Raji (cell line): ENCODE results near the gene TNK2.

Experiments used
- POLR2A ChIP-seq: IDR thresholded peaks from 2 replicates; pipeline ENCODE4 v1.6.1; 2011; ENCODE audit warnings: low read depth, low read length, control low read depth; ENCODE audit not compliant: insufficient read depth

The TNK2 gene

DNA sequence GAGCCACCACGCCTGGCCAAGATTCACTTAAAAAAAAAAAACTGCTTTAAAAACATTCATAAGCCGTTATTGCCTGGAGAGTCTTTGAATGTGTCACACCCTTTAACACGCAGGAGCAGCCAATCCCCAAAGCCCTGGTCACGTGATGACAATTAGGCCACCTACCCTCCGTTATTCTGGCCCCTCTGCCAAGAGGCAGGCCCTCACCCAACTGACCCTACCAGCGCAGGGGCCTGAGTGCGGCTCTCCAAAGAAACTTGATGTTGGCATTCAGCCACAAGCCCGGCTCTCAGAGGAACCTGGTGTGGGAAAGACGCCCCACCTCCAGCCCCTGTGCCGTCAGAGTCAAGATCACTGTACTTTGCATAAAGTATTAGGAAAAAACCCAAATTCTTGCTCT, 85.1 kb downstream of the TNK2 start:
- TF ChIP-seq POLR2A, result no peak

DNA sequence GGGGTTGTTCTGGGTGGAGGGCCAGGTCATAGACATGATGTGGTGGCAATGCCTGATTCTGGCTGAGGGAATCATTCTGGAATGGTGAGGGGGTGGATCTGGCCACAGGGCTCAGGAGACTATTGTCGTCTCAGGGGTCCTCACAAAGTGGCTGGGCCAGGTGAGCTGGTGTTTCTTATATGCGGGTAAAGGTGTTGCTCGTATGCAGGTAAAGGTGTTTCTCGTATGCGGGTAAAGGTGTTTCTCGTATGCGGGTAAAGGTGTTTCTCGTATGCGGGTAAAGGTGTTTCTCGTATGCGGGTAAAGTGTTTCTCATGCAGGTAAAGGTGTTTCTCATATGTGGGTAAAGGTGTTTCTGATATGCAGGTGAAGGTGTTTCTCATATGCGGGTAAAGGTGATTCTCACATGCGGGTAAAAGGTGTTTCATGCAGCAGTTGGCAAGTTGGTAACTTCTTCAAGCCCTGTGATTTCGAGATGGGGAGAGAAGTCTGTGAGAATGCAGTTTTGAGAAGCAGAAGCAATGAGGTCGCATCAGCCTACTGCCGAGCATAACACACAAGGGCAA, 86.1 kb downstream of the TNK2 start:
- no peak for TF ChIP-seq POLR2A

DNA sequence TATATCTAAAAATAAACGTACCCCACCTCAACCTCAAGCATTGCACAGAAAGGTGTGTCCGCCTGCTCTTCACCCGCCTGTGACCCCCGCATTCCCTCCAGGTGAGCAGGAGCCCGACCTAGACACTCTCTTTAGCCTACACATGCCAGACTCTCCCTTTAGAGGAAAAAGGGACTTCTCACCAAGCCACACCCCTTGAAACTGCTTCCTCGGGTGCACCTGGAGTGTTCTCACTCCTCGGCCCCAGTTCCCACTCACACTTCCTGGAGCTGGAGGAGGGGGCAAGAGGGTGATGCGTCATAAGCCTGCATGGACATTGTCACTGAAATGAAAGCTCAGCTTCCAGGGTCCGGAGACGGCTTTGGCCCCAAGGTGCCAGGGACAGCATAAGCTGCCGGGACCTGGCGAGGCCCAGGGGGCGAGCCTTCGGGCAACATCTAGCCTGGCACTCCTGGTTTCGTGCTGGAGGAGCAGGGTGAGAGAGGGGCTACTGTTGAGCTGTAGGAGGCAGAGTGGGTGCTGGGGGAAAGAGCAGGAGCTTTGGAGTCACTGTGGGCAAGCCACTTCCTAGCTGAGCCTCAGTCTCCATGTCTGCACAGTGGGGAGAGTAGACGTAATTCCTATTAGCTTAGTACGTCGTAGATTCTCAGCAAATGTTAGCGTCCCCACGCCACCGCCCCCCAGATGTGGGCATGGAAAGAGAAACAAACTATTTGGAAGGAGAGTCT, 86.8 kb downstream of the TNK2 start:
- TF ChIP-seq POLR2A, result no peak

DNA sequence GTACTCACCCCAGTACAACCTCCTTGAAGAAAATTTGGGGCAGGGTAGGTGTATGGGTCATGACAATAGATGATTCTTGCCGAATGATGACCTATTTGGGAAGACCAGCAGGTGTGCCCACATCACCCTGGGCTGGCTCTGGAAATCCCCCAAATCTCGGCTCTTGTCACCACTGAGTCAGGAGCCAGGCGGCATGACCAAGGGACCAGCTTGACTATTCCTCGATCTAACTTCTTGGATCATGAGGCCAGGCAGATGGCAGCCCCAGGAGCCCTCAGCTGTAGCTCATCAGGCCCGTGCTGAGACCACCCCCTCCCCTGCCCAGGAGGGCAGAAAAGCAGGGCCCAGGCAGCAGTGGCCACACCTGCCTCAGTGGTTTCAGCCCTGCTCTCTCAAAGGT, 87.5 kb downstream of the TNK2 start:
- no peak for TF ChIP-seq POLR2A

DNA sequence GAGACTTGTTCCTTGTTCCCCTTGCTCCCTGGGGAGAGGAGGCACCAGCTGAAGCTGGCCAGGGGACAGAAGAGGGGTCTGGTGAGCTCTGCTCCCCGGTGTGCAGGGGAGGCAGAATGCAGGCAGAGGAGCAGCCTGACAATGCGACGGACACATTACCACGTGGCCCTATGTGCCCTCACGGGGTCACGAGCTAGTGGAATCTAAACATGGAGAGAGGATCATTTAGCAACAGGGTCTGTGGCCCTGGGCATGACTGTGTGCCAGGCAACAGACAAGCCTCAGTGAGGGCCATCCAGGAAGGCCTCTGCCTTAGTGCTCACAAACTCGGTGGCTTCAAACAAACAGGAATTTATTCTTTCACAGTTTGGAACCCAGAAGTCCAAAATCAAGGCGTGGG, 88.2 kb downstream of the TNK2 start:
- no peak for TF ChIP-seq POLR2A

DNA sequence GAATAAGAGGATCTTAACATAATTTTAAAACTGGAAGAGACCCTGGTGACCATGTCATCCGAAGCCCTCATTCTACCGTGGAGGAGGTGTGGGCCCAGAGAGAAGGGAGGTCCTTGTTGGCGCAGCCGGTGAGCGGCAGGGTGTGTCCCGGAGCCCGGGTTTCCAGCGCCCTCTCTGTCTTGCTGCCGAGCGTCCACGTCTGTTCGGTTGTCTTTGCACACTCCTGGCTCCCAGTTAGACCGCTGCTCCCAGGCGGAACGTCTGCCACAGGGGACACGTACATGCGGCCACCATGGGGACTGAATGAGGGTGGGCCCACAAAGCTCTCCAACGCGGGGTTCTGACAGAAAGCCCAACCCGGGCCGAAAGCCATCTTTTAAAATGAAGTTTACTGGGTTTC, 90.0 kb downstream of the TNK2 start:
- TF ChIP-seq POLR2A, result no peak

DNA sequence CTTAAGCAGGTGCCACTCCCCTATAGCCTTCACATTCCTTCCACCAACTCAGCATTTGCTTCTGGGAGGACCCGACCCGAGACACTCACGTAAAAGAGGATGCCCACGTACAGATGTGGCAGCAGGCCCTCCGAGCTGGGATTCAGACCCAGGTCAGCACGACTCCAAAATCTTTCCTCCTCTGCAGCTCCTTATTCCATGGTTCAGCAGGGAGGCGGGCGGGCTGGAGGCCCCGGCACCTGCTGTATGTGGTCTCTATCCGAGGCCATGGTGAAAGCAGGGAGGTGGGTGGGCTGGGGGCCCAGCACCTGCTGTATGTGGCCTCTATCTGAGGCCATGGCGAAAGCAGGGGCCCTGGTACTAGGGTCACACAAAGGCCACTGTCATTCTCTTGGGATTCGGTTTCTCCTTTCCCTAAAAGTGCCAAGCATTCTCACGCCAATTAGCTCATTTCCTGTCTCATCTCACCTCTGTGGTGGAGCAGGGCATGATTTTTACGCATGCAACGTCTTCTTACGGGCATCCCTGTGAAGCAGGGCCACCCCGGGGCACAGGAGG, 90.7 kb downstream of the TNK2 start:
- no peak for TF ChIP-seq POLR2A

DNA sequence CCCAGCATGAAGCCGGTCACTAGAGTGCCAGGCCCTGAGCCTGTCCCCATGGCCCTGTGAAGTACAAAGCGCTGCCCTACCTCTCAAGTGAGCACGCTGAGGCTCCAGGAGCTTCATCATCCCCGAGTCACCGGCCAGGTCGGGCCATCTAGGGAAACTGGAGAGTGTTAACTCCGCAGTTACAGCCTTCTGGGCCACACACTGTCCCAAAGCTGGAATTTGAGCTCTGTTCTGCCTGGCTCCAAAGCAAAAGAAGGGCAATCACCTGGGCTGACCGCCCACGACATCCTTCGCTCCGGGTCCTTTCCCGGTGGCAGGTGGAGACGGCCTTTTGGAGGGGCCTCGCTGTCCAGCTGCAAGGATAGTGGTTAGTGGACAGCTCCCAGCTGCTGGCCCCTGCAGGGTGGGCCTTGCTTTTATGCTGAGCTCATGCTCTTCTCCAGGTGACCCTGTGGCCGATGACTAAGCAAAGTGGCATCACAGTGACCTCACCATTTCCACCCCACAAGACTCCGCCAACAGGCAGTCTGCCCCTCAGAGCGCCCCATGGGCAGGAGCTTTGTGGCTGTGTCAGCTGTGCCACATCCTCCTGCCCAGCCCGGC, 93.1 kb downstream of the TNK2 start:
- no peak for TF ChIP-seq POLR2A

DNA sequence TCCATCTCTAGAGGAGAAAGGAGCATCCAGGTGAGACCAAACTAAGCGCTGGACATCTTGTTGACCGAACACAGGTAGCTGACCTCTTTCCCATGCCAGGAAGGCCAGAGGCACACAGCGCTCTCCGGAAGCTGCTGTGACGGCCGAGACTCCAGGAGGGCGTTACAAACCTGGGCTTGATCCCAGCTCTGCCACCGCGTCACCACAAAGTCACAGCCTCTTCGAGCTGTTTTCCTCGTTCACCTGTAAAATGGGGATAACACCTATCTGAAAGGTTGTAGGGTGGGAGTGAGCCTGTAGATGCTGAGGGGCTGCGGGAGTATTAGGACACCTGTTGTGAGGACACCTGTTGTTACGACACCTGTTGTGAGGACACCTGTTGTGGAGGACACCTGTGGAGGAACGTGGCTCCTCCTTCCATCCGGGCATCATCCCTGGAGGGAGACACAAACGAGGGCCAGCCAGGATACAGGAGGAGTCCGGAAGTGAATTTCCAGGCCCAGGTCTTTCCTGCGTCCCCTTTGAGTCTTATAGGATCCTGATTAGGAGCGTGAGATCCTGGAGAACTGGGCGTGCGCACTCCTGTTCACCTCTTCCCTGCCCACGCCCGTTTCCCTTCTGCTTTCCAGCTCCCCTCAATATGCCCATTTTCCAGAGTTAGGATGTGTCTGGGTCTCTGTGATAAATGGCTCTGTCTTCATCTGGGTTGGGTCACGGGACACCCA, 94.3 kb downstream of the TNK2 start:
- no peak for TF ChIP-seq POLR2A
